ENCODE results near the gene MYO18A.

MYO18A gene

GRCh38 chr17:29156781-29157180, 23.4 kb downstream of the MYO18A start:
- H3K27me3 ChIP-seq (ENCODE audit: insufficient read depth, poor library complexity, severe bottlenecking), result no peaks in the 10 kb centered on the region
- TF ChIP-seq REST (IDR thresholded peaks at IDR 0.05; ENCODE audit: insufficient replicate concordance, low read depth) (no peak), CTCF (IDR thresholded peaks at IDR 0.05; ENCODE audit: insufficient read depth, low read length) (no peak), SPI1 (IDR thresholded peaks at IDR 0.05; ENCODE audit: borderline replicate concordance, low read depth) (no peak), POLR2AphosphoS5 (IDR thresholded peaks at IDR 0.05; ENCODE audit: low read depth) (no peak), GABPA (IDR thresholded peaks at IDR 0.05; ENCODE audit: low read depth) (no peak)
- no peak for DNase-seq (ENCODE audit: low read depth in 1 of 2, low spot score in 1 of 2)
- no peak overlapping the region for H3K27ac ChIP-seq (replicated peaks)
- H3K4me3 ChIP-seq (replicated peaks; ENCODE audit: insufficient read depth, low read length), result no peak overlapping the region

GRCh38 chr17:29155966-29156338, 24.2 kb downstream of the MYO18A start:
- H3K27ac ChIP-seq (replicated peaks), result no peak overlapping the region
- no peak overlapping the region for H3K4me3 ChIP-seq (replicated peaks; ENCODE audit: insufficient read depth, low read length)
- H3K27me3 ChIP-seq (ENCODE audit: insufficient read depth, poor library complexity, severe bottlenecking), result no peaks in the 10 kb centered on the region
- DNase-seq (ENCODE audit: low read depth in 1 of 2, low spot score in 1 of 2), result no peak
- no peak for TF ChIP-seq SPI1 (IDR thresholded peaks at IDR 0.05; ENCODE audit: borderline replicate concordance, low read depth)
- TF ChIP-seq REST (IDR thresholded peaks at IDR 0.05; ENCODE audit: insufficient replicate concordance, low read depth), result no peak

- no peak overlapping the region for H3K27ac ChIP-seq (replicated peaks)
- TF ChIP-seq SPI1 (IDR thresholded peaks at IDR 0.05; ENCODE audit: borderline replicate concordance, low read depth) (peak; percentile 80), REST (IDR thresholded peaks at IDR 0.05; ENCODE audit: insufficient replicate concordance, low read depth) (no peak), CTCF (IDR thresholded peaks at IDR 0.05; ENCODE audit: insufficient read depth, low read length) (no peak), POLR2AphosphoS5 (IDR thresholded peaks at IDR 0.05; ENCODE audit: low read depth) (no peak), GABPA (IDR thresholded peaks at IDR 0.05; ENCODE audit: low read depth) (no peak)
- H3K4me3 ChIP-seq (replicated peaks; ENCODE audit: insufficient read depth, low read length), result no peak overlapping the region
- peak in 1 of 2 experiments; percentile 58 for DNase-seq (ENCODE audit: low read depth in 1 of 2, low spot score in 1 of 2)
- H3K27me3 ChIP-seq (ENCODE audit: insufficient read depth, poor library complexity, severe bottlenecking), result no peaks in the 10 kb centered on the region
Observed at GRCh38 chr17:29155227-29155965, 24.8 kb downstream of the MYO18A start.
